ENCODE results near the gene NISCH.

NISCH gene

DNA sequence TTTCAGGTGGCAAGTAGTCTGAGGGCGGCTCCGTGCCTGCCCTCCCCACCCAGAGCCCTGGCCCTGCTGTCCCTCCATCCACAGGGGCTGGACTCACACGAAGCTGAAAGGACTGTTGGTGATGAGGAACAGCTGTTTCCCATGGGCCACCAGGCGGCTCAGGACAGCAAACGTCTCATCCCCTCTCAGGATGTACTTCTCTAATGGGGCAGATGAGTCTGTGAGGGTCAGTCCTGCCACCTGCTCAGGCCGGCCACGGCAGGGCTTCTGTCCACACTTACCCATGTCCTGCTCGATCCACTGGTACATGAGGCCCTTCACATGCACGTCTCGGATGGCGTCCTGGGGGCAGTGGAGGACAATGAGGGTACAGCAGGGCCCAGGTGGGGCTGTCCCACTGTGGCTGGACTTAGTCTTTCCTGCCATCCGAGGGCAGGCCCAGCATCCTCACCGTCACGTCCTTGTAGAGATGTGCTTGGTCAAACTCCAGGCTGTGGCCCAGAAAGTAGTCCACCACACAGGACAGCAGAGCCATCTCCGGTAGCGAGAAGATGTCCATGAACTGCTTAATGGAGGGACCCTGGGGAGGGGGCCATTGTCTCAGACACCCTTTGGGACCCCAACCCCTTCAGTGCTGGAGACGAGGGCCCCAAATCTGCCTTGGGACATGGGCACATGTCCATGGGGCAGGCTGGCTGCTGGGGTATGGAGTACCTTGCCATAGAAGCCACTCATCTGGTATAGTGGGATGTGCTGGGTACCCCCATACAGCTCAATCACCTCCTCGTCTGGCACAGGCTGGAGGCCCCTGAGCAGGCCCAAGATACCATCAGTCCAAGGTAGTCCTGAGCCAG is 72.6 kb downstream of the NISCH start:
- no peak for DNase-seq (ENCODE audit: low spot score)

DNA sequence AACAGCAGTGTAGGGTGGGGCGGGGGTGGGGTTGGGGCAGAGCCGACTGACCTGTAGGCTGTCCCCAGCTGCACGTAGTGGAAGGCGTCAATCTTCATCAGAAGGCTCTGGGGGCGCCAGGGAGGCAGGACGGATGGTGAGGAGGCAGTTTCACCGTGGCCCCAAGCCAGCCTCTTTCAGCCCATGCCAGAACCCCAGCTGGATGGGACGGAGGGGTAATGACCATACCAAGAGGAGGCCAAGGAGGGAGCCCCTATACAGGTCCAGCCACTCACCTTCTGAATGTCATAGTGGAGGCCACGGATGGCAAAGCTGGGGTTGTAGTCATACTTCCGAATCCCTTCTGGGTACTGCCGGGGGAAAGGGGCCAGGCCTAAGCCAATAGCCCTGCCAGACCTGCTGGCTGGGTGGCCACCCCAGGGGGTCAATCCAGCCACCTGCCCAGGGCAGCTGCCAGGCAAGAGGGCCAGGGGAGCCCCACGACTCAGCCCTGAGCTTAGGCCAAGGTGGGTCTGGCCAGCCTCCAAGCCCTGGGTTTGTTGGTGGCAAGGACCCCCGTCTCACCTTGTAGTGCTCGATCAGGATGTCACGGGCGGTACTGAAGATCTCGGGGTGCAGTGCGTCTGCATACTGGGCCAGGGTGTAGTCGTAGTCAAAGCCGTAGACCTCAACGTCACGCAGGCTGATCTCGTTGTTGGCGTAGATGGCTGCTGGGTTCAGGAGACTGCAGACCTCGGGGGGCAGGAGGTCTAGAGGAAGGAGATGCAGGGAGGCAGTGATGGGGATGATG is 73.4 kb downstream of the NISCH start:
- no peak for DNase-seq (ENCODE audit: low spot score)

DNA sequence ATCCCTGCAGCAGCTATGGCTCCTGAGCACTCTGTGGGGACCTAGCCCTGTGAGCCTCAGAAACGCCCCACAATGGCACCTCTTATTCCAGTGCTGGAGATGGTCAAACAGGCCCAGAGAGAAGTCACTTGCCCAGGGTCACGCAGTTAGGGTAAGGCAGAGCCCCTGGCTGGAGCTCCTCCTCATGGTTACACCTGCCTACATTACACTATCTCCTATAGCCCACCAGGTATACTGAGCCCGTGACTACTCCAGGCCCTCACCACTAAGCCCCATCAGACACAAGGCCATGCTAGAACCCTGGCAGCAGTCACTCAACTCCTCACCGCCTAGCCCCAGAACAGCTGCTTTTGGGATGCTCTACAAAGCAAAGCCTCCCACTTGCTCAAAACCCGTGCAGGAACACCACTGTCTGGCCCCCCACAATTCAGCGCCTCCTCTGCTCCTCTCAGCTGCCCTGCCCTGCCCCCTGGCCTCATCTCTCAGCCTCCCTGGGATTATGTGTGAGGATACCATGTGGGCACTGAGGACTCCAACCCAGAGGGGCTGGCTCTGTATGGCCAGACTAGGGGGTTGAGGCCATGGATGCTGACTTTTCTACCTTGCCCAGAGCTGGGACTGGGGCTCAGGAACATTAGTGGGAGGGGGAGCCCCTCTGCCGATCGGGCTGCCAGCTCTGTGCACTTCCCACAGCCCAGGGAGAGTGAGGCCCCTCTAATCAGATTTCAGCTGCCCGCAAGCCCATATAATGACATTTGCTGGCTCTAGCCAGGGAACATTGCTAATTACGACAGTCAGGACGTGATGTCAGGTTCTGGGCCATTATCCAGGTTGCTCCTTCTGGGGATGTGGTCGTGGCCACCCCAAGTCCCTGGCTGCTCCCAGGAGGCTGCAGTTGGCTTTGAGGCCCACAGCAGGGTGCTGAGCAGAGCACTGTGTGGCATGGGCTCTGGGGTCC is 74.3 kb downstream of the NISCH start:
- no peak for DNase-seq (ENCODE audit: low spot score)

DNA sequence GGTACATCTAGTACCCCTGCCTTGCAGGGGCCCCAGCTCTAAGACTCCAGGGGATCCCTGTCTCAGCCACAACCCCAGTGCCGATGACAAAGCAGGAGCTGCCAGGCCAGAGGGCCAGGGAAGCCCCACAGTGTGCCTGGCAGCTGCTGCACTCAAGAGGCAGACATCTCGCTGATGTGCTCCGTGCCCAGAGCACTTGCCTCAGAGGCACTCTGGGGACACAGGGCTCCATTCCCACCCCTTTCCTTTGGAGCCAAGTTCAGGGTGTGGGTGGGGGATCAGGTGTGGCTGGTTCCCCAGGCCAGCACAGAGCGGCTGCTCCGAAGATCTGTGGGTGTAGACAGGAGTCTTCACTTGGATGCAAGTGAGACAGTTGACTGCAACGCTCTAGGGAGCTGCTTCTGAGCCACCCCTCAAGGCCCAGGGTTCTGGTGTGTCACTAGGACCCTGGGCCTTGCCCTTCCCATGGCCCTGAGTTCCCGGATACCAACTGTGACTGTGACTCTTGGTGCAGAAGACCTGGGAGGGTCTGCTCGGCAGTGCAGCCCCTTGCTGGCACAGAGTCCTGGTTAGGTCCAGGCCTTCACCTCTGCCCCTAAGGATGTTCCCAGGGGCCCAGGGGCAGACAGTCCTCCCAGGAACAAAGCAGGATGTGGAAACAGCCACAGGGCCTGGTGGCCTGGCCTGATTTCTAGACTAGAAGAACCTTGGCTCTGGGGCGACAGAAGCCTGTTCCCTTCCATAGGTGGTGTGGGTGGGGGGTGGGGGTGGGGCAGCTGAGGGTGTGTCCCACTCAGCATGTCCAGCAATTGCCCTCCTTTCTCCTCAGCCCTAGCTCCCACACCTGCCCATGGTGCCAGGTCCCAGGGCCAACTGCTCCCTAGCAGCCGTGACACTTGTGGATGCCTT is 75.8 kb downstream of the NISCH start:
- DNase-seq (ENCODE audit: low spot score): no peak

DNA sequence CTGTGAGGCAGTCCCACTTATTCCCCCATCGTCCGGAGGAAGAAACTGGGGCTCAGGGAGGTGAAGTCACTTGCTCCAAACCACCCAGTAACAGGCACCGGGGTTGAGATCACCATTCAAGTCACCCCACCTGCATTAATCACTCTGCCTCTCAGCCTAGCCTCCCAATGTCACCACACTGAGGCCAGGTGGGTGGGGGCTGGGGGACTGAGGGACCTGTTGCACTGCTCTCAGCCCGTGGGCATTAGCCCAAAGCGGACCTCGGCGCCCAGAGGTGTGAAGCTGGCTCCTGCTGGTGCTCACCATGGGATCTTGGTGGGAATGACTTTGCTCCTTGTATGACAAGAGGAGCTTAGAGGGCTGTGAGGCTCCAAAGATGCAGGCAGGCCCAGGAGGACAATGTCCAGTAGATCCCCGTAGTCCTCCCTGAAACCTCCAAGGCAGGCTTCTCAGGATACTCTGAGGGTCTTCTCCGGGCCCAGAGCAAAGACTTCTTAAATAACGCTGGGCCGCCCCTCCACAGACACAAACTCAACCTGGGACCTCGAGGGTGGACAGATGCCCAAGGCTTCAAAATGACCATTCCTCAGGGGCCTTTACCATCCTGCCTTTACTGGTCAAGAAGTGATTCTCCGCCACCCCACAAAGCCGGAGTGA is 76.6 kb downstream of the NISCH start:
- no peak for DNase-seq (ENCODE audit: low spot score)

DNA sequence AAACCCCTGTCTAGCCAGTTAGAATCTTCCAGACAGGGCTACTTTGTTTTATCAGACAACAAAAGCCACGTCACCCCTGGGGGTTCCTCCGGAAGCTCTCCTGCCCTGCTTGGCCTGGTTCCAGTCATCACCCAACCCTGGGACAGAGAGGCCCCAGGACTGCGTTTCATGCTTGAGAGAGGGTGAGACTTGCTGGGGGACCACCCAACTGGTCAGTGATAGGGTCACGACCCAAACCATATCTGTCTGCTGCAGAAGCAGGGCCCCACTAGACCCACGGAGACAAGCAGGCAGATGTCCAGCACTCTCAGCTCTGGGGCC is 77.1 kb downstream of the NISCH start:
- DNase-seq (ENCODE audit: low spot score): no peak

DNA sequence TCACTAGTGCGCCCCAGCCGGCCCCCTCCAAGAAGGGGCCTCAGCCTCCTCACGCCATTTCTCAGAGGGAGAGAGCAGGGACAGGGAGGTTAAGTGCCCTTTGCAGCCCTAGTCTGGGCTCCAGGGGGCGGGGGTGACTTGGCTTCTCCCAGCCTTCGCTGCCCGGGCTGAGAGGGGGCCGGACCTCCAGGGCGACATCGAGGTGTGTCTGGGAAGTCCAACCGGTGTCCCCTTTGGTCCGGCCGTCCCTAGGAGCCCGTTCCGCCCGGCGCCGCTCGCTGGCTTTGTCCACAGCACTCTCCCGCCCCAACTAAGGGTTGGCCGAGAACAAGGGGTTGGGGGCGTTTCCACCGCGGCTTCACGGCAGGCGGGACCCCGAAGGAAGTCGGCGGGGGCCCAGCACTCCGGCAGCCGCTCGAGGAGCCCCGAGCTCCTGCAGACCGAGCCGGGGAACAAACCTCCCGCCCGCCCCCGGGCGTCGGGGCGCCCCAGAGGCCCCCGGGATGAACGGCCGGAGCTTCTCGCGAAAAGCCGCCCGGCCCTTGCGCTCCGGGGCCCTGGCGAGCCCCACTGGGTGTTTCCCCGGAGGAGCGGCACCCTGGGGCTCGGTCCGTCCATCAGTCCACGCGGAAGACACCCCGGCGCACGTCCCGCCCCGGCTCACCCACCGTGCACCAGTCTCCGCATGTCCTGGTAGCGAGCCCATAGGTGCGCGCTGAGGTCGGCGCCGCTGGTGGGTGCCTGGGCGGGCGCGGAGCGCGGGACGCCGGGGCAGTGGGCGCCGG is 77.6 kb downstream of the NISCH start:
- DNase-seq (ENCODE audit: low spot score): no peak

DNA sequence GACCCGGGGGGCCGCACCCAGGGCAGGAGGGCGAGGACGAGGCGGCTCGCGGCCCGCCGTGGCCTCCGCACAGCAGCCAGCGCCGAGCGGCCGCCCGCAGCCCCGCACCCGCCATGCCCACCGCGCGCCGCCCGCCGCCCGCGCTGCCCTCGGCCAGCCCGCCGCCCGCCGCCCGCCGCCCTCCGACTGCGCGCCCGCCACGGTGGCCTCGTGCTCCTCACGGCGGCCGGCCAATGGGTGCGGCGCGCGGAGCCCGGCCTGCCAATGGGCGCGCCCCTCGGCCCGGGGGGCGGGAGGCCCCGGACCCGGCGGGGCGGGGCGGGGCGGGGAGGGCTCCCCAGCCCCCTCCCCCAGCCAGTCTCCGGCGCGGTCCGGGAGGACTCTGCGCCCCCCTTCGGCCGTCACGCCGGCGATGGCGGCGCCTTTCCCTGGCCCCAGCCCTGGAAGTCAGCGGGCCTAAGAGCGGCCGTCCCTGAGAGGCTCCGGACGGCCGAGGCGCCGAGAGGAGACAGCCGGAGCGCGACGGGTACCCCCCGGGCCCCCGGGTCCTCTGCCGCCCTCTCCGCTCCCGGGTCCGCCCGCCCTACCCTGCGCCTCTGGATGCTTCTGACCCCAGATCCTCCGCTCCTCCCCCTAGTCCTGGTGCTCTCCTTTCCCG is 78.3 kb downstream of the NISCH start, which contains the start of gene NT5DC2:
Gene NT5DC2, minus strand, starts transcription at position 235 of the 658 bp plus-strand sequence. Its CDS starts 120 bp downstream, at position 115.
- peak; percentile 45 for DNase-seq (ENCODE audit: low spot score)

DNA sequence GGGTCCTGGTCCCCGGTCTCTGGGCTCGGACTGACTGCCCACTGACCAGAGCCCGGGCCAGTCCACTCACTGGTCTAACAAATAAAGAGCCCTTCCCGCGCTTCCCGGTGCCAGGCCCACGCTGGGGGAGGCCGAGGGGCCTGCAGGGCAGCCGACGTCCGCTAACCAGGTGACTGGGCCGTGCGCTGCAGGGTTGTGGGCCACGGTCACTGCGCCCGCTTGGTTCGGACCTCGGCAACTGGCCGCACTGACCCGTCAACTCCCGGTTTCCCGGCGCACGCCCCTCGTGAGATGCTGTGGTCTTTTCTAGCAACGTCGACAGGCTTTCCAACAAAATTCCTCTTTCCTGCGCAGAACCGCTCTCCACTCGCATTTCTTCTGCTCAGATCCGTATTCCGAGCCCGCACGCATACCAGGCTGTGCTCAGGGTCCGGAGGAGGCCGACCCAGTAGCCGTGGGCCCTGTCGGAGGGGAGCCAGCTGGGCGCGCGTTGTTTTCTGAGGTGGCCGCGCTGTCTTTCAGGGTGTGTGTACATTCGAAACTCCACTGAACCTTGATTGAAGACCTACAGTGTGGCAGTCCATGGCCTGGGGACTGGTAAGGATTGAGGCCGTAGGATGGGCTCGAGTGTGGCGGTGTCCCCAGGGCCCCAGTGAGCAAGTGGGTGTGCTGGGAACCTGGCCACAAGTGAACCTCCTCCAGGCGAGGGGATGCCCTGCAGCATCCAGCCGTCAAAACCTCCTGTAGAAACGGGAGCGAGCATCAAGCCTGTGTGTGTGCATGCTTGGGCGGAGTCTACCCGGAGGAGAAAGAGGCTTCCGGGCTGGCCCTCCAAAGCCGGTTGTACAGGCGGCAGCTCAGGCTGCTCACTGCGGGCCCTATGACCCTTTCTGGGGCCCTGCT is 79.1 kb downstream of the NISCH start:
- DNase-seq (ENCODE audit: low spot score): no peak

DNA sequence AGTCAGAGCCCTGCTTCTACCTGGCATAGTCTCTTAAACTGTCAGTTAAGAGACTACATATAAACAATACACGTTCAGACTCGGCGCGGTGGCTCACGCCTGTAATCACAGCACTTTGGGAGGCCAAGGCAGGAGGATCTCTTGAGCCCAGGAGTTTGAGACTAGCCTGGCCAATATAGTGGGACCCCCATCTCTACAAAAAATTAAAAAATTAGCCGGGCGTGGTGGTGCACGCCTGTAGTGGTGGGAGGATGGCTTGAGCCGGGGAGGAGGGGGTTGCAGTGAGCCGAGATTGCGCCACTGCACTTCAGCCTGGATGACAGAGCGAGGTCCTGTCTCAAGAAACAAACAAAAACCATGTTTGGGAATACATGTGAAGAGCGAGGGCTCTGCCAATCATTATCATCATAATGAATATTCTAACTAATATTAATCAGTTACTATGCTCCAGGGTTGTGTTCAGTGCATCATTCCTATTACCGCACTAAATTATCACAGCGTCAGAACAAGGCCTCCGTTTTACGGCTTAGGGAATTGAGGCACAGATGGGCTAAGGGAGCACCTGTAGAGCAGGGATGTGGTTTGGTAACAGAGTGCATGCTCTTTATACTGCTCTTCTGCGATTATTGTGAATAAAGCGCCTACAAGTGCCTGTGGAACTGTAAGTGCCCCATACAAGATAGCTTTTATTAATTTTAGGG is 80.2 kb downstream of the NISCH start:
- DNase-seq (ENCODE audit: low spot score): no peak

DNA sequence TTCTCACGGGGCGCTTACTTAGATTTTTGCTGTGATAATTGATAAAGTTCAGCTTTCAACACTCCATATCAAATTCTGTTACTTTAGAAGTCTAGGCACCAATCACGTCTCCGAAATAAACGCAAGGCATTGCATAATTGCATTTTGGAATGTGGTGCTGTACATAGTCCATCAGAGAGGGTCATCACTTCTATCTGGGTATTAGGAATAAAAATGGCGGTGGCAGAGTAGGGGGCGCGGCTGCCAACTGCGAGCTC is 80.6 kb downstream of the NISCH start:
- DNase-seq (ENCODE audit: low spot score): no peak

DNA sequence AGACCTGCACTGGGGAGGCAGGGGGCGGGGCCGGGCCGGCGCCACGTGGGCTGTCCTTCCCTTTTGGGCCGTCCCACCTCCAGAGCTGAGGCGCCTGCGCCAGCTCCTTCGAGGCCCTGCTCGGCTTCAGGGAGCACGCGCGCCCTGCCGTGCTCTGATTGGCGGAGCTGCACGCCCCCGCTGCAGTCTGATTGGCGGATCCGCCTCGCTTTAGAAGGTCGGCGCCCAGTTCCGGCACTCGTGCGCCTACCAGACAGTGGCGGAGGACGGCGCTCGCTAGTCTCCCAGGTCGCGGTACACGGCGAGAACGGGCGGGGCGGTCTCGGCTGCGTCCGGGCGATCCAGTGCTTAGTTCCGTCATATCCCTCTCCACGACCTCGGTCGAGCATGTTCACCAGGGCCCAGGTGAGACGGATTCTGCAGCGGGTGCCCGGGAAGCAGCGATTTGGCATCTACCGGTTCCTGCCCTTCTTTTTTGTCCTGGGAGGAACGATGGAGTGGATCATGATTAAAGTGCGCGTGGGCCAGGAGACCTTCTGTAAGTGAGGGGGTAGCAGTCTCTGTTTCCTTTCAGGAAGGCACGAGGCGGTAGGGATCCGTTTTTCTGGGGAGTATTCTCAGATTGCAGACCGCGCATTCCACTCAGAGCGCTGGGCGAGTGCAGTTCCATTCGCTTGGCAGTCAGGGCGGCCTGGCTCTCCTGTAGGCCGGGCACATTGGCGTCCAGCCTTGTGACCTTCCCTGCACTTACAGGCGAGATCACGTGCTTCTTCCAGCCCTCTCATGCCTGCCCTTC is 81.2 kb downstream of the NISCH start, which contains the start of gene UQCC5:
Gene UQCC5, plus strand, starts transcription at position 237 of the 796 bp plus-strand sequence. Its CDS starts 151 bp downstream, at position 388.
- DNase-seq (ENCODE audit: low spot score): peak; percentile 98

DNA sequence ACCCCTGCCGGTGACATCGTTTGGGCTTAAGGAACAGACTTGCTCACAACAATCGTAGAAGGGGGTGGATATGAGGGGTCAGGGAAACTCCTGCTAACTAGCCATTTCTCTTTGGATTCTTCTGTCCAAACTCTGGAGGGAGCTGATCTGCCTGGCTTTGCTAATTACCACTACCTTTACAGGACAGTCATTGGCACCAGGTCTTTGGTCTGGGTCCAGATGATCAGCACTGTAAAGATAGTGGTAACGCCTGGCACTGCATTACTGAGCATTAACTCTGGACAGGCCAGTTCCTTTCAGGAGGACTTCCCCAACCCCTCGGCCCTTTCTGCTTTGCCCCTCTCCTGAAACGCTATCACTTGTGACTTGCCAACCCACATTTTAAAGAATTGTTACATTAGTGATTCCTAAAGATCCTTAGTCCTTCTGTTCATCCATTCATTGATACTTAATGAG is 81.8 kb downstream of the NISCH start:
- no peak for DNase-seq (ENCODE audit: low spot score)

DNA sequence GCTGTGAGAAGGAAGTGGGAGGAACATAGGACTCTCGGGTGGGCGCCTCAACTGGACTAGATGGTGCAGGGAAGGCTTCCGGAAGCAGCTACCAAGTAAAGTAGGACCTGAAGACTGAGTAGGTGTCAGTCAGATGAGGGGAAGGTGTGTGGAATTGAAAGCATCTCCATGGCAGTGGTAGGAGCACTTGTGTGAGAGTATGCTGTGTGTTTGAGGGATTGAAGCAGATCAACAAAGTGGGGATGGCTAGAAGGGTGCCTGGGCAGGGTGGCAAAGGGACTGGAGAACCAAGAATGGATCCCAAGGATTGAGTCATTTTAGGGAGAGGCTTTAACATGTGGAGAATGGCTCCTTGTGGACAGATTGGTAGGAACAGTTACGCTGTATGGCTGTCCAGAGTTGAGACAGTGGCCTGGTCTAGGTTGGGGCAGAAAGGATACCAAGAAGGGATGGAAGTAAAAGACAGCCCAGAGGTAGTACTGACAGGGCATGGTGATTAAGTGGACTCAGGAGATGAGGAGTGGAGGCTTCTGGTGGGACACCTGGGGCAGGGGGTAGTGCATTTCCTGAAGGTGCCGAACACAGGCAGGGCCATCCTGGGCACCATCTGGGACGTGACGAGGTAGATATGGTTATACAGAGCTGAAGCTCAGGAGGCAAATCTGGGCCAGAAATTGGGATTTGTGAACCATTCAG is 82.5 kb downstream of the NISCH start:
- DNase-seq (ENCODE audit: low spot score): no peak

DNA sequence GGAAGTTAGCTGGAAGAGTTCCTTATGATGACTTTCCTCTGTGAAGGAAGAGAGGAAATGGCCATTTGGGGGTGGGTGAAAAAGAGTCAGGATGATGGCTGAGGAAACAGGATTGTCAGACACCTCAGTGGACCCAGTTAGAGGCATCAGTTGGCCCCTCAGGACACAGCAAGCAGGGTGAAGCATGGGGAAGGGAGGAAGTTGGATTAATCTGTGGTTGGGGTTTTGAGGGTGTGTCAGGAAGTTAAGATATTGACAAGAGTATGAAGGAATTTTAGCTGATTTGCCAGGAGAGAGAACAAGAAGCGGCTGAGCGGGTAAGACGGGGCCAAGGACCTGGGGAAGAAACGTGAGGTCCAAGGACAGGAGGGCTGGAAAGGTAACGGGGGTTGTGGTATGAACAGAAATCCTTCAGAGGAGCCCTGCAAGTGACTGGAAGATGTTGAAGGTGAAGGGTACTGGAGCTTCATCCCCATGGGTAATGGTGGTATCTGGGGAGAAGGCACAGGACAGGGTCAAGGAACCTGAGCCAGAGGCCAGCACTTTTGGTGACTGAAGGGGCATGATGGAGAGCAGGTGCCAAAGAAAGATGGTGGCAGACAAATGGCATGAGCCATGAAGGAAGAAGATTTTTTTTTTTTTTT is 83.7 kb downstream of the NISCH start:
- no peak for DNase-seq (ENCODE audit: low spot score)

DNA sequence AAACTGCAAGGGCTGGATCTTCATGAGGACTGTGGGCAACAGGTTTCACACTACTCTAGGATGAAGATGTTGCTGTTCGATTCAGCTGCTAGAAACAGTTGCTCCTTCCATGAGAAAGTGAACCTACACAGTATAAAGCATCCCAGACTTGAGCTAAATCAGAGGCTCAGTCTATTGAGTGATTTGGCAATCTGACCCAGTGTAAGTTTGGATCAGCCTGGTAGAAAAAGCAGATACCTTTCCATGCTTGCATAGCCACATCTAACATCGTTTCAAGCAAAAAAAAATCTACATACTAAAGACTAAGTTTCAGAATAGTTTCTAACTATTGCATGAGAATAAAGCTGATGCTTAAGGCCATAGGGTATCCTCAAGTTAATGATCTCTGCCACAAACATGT is 85.6 kb downstream of the NISCH start:
- DNase-seq (ENCODE audit: low spot score): no peak
